H9 (cell line): ENCODE measurements around the gene APLN. TPM values are rescaled to one million over a fixed set of nuclear protein-coding genes. Genes with fewer than 3 reads are reported as not detected.

ENCODE experiments used
- DNase-seq: peaks from one replicate; pipeline ENCODE4 v3.0.0-alpha.2; 2017
- H2AFZ ChIP-seq: one replicate; pipeline ENCODE4 v1.6.1; 2013; ENCODE audit warnings: mild to moderate bottlenecking, low read length, control low read depth, moderate library complexity
- H2AK5ac ChIP-seq: 2 replicates; pipeline ENCODE4 v1.6.1; 2013; ENCODE audit warnings: low read length, control low read depth, mixed read lengths; ENCODE audit not compliant: insufficient read length
- H2BK120ac ChIP-seq: one replicate; pipeline ENCODE4 v1.6.1; 2013; ENCODE audit warnings: low read depth, mild to moderate bottlenecking, low read length, control low read depth, inconsistent platforms; ENCODE audit not compliant: poor library complexity, severe bottlenecking
- H2BK12ac ChIP-seq: 2 replicates; pipeline ENCODE4 v1.6.1; 2013; ENCODE audit warnings: low read length, control low read depth, mixed read lengths, low read depth; ENCODE audit not compliant: insufficient read length
- H2BK15ac ChIP-seq: 2 replicates; pipeline ENCODE4 v1.6.1; 2013; ENCODE audit warnings: low read depth, low read length, control low read depth
- H2BK20ac ChIP-seq: one replicate; pipeline ENCODE4 v1.6.1; 2013; ENCODE audit warnings: low read depth, mild to moderate bottlenecking, low read length, control low read depth, inconsistent platforms; ENCODE audit not compliant: poor library complexity, severe bottlenecking
- H2BK5ac ChIP-seq: 2 replicates; pipeline ENCODE4 v1.6.1; 2013; ENCODE audit warnings: low read length, control low read depth, mixed read lengths; ENCODE audit not compliant: insufficient read length
- H3K14ac ChIP-seq: 2 replicates; pipeline ENCODE4 v1.6.1; 2013; ENCODE audit warnings: low read length, control low read depth; ENCODE audit not compliant: insufficient read depth
- H3K18ac ChIP-seq: 2 replicates; pipeline ENCODE4 v1.6.1; 2013; ENCODE audit warnings: low read depth, mild to moderate bottlenecking, mixed read lengths, low read length, control low read depth; ENCODE audit not compliant: insufficient read length
- H3K23ac ChIP-seq: 2 replicates; pipeline ENCODE4 v1.6.1; 2013; ENCODE audit warnings: low read length, control low read depth, mixed read lengths, low read depth; ENCODE audit not compliant: insufficient read length
- H3K23me2 ChIP-seq: 2 replicates; pipeline ENCODE4 v1.6.1; 2013; ENCODE audit warnings: low read depth, mild to moderate bottlenecking, mixed read lengths, low read length, control low read depth; ENCODE audit not compliant: insufficient read length, poor library complexity, severe bottlenecking
- H3K27ac ChIP-seq: 2 replicates; pipeline ENCODE4 v1.5.1; 2013; ENCODE audit warnings: low read length, control low read depth, mixed read lengths, low read depth; ENCODE audit not compliant: insufficient read length
- H3K27me3 ChIP-seq: 2 replicates; pipeline ENCODE4 v1.6.1; 2013; ENCODE audit warnings: low read length, control low read depth, inconsistent platforms; ENCODE audit not compliant: insufficient read depth
- H3K4ac ChIP-seq: 2 replicates; pipeline ENCODE4 v1.6.1; 2013; ENCODE audit warnings: low read depth, mild to moderate bottlenecking, control low read depth, inconsistent platforms, low read length, moderate library complexity
- H3K4me1 ChIP-seq: 2 replicates; pipeline ENCODE4 v1.6.1; 2013; ENCODE audit warnings: low read length, control low read depth, inconsistent platforms; ENCODE audit not compliant: insufficient read depth
- H3K4me2 ChIP-seq: 2 replicates; pipeline ENCODE4 v1.6.1; 2013; ENCODE audit warnings: low read length, control low read depth, mixed read lengths; ENCODE audit not compliant: insufficient read length, insufficient read depth
- H3K56ac ChIP-seq: 2 replicates; pipeline ENCODE4 v1.6.1; 2013; ENCODE audit warnings: low read depth, mild to moderate bottlenecking, mixed read lengths, low read length, control low read depth; ENCODE audit not compliant: insufficient read length
- H3K79me1 ChIP-seq: 2 replicates; pipeline ENCODE4 v1.6.1; 2013; ENCODE audit warnings: low read depth, mild to moderate bottlenecking, moderate library complexity, low read length, control low read depth, inconsistent platforms; ENCODE audit not compliant: insufficient read depth, poor library complexity, severe bottlenecking
- H3K79me2 ChIP-seq: 2 replicates; pipeline ENCODE4 v1.6.1; 2013; ENCODE audit warnings: low read length, control low read depth, inconsistent platforms; ENCODE audit not compliant: insufficient read depth
- H3K9ac ChIP-seq: 2 replicates; pipeline ENCODE4 v1.6.1; 2013; ENCODE audit warnings: low read length, control low read depth, mixed read lengths; ENCODE audit not compliant: insufficient read length; ENCODE audit errors: extremely low read depth
- H3K9me3 ChIP-seq: one replicate; pipeline ENCODE4 v1.6.1; 2013; ENCODE audit warnings: low read depth, low read length, inconsistent platforms; ENCODE audit not compliant: control insufficient read depth
- H3T11ph ChIP-seq: one replicate; pipeline ENCODE4 v1.6.1; 2013; ENCODE audit warnings: mild to moderate bottlenecking, low read length, control low read depth, inconsistent platforms
- H4K20me1 ChIP-seq: one replicate; pipeline ENCODE4 v1.6.1; 2013; ENCODE audit not compliant: control insufficient read depth, insufficient read length, insufficient read depth
- H4K5ac ChIP-seq: 2 replicates; pipeline ENCODE4 v1.6.1; 2013; ENCODE audit warnings: low read depth, mild to moderate bottlenecking, mixed read lengths, low read length, control low read depth; ENCODE audit not compliant: insufficient read length
- H4K8ac ChIP-seq: replicated peaks from 2 replicates; pipeline ENCODE4 v1.6.1; 2013; ENCODE audit warnings: low read length, control low read depth, mixed read lengths, low read depth; ENCODE audit not compliant: insufficient read length
- H4K91ac ChIP-seq: 2 replicates; pipeline ENCODE4 v1.6.1; 2013; ENCODE audit warnings: low read depth, mild to moderate bottlenecking, moderate library complexity, mixed read lengths, low read length, control low read depth; ENCODE audit not compliant: insufficient read length
- H3K27ac Mint-ChIP-seq, 3 experiments: 2 replicates in 2 of 3; 3 replicates in 1 of 3; pipeline ENCODE4 v1.8.0; 2020 to 2021; ENCODE audit warnings: mixed read lengths in 3 of 3, mild to moderate bottlenecking in 1 of 3, moderate library complexity in 1 of 3
- H3K27me3 Mint-ChIP-seq: 2 replicates; pipeline ENCODE4 v1.8.0; 2021; ENCODE audit warnings: low read depth, mild to moderate bottlenecking, moderate library complexity, mixed read lengths
- H3K36me3 Mint-ChIP-seq, 3 experiments: 2 replicates in 2 of 3; 3 replicates in 1 of 3; pipeline ENCODE4 v1.8.0; 2020 to 2021; ENCODE audit warnings: low read depth in 3 of 3, mixed read lengths in 3 of 3; ENCODE audit not compliant: insufficient read depth in 1 of 3
- H3K4me1 Mint-ChIP-seq, 2 experiments: 2 replicates each; pipeline ENCODE4 v1.8.0; 2020; ENCODE audit warnings: mixed read lengths in 2 of 2
- H3K4me3 Mint-ChIP-seq, 2 experiments: 2 replicates in 1 of 2; 3 replicates in 1 of 2; pipeline ENCODE4 v1.8.0; 2020 to 2021; ENCODE audit warnings: mild to moderate bottlenecking in 2 of 2, mixed read lengths in 2 of 2, moderate library complexity in 1 of 2
- H3K9me3 Mint-ChIP-seq, 2 experiments: 2 replicates in 1 of 2; 3 replicates in 1 of 2; pipeline ENCODE4 v1.8.0; 2020; ENCODE audit warnings: mild to moderate bottlenecking in 2 of 2, mixed read lengths in 2 of 2, moderate library complexity in 1 of 2
- CTCF ChIP-seq: fragments of 200-600 bp; sonication (generic); conservative IDR thresholded peaks from 3 replicates; pipeline ENCODE4 v1.8.0; 2021; ENCODE audit warnings: antibody characterized with exemption, mild to moderate bottlenecking
- WGBS: extraction: QIAGEN DNeasy Blood & Tissue Kit; methylation state at CpG from one replicate; pipeline ENCODE4 v1.1.7; 2013; ENCODE audit warnings: missing lambda C conversion rate, low lambda C conversion rate, mixed read lengths; ENCODE audit not compliant: insufficient read length; ENCODE audit errors: extremely low coverage; 5-methylcytosine and 5-hydroxymethylcytosine counted together
- total RNA-seq: library from RNA; stranded (reverse); gene quantifications from 2 replicates; pipeline ENCODE4 v1.2.1, GENCODE V29; 2021

The APLN gene
- total RNA-seq, 1 experiment from 2014 or later = 0.24 TPM

GRCh38 chrX:129648514-129649267 lies 6.1 kb downstream of the APLN start:
- H2BK5ac ChIP-seq = no peak overlapping the region
- H3K23me2 ChIP-seq = no peaks in the 10 kb centered on the region
- H4K91ac ChIP-seq = no peak overlapping the region
- peaks cover 25% of the 10 kb centered on the region; the same call in 1 of the 2 replicates for H3K27me3 ChIP-seq
- H3K14ac ChIP-seq = no peak overlapping the region
- TF ChIP-seq CTCF = no peak
- H3T11ph ChIP-seq = no peak overlapping the region
- no peaks in the 10 kb centered on the region for H3K79me2 ChIP-seq
- Mint-ChIP-seq H3K27me3 (peaks cover 91% of the 10 kb centered on the region), H3K36me3 (peaks cover 4 to 6% (median 4%) of the 10 kb centered on the region in 3 experiments; a peak in 6 of 7 replicates), H3K4me3 (no peak overlapping the region), H3K4me1 (peaks cover 6 to 24% of the 10 kb centered on the region in 2 experiments; a peak in 3 of 4 replicates), H3K27ac (no peak overlapping the region), H3K9me3 (peaks cover 0 to 53% of the 10 kb centered on the region in 2 experiments; a peak in 4 of 5 replicates)
- no peak overlapping the region for H2AK5ac ChIP-seq
- no peak overlapping the region for H2AFZ ChIP-seq
- no peak overlapping the region for H3K9ac ChIP-seq
- H3K27ac ChIP-seq = no peak overlapping the region
- H3K23ac ChIP-seq = no peak overlapping the region
- no CpG with 5 or more reads among the region's 20 CpGs for WGBS
- H3K4ac ChIP-seq = no peak overlapping the region
- no peak overlapping the region for H3K56ac ChIP-seq
- H3K79me1 ChIP-seq = no peaks in the 10 kb centered on the region
- H3K4me1 ChIP-seq = no peaks in the 10 kb centered on the region
- H3K9me3 ChIP-seq = no peaks in the 10 kb centered on the region
- no peak overlapping the region for H2BK20ac ChIP-seq
- no peak overlapping the region for H2BK120ac ChIP-seq
- no peak overlapping the region for H2BK15ac ChIP-seq
- peak; percentile 17 for DNase-seq
- no peak overlapping the region for H3K4me2 ChIP-seq
- H4K5ac ChIP-seq = no peak overlapping the region
- H4K20me1 ChIP-seq = no peaks in the 10 kb centered on the region
- H3K18ac ChIP-seq = no peak overlapping the region
- H4K8ac ChIP-seq = no peak overlapping the region
- H2BK12ac ChIP-seq = no peak overlapping the region
